Stomach (tissue), 4 donors: ENCODE data around the gene SELENOW.
"Not testable (repeated sequence)": the region's sequence is repeated elsewhere in the genome, so short reads cannot be mapped to it uniquely, and the experiment has no call there.

Experiments used
- POLR2A ChIP-seq, 4 donors: fragments of 450-650 bp; IDR thresholded peaks; one replicate each; pipeline ENCODE4 v1.6.1; 2016; ENCODE audit warnings: antibody characterized with exemption in 4 of 4, control low read depth in 2 of 4, mild to moderate bottlenecking in 1 of 4, moderate library complexity in 1 of 4
- POLR2AphosphoS5 ChIP-seq, 3 donors: sonication (generic); formaldehyde crosslinking; IDR thresholded peaks; one replicate each; pipeline ENCODE4 v1.6.1; 2016; ENCODE audit warnings: antibody characterized with exemption in 3 of 3
- TF ChIP-seq, protein P1 (sequence below), 7 experiments: fragments of 450-650 bp in 4 of 7; fragments of 200-600 bp in 3 of 7; sonication (generic) in 3 of 7; IDR thresholded peaks; one replicate each; pipeline ENCODE4 v1.5.1; 2016 to 2019; ENCODE audit warnings: antibody characterized with exemption in 7 of 7, control low read depth in 2 of 7, mild to moderate bottlenecking in 1 of 7

DNA sequence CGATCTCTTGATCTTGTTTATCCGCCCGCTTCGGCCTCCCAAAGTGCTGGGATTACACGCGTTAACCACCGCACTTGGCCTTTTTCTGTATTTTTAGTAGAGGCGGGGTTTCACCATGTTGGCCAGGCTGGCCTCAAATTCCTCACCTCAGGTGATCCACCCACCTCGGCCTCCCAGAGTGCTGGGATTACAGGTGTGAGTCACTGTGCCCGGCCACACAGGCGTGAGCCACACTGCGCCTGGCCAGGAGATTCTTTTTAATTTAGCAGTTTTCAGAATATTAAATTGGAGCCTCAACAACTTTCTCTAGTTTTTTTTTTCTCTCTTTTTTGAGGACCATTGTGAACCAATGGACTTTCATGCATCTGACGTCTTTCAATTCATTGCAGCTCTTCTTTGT is 11.3 kb downstream of the SELENOW start:
- TF ChIP-seq, protein P1, sequence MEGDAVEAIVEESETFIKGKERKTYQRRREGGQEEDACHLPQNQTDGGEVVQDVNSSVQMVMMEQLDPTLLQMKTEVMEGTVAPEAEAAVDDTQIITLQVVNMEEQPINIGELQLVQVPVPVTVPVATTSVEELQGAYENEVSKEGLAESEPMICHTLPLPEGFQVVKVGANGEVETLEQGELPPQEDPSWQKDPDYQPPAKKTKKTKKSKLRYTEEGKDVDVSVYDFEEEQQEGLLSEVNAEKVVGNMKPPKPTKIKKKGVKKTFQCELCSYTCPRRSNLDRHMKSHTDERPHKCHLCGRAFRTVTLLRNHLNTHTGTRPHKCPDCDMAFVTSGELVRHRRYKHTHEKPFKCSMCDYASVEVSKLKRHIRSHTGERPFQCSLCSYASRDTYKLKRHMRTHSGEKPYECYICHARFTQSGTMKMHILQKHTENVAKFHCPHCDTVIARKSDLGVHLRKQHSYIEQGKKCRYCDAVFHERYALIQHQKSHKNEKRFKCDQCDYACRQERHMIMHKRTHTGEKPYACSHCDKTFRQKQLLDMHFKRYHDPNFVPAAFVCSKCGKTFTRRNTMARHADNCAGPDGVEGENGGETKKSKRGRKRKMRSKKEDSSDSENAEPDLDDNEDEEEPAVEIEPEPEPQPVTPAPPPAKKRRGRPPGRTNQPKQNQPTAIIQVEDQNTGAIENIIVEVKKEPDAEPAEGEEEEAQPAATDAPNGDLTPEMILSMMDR (IDR thresholded peaks at IDR 0.05): not testable (repeated sequence)
- not testable (repeated sequence) for TF ChIP-seq POLR2A, POLR2AphosphoS5 (IDR thresholded peaks at IDR 0.05)
